Fibroblast of mammary gland (primary cell): ENCODE results near the gene URB1.

Experiments used
- DNase-seq: peaks from one replicate; pipeline ENCODE4 v3.0.0-alpha.2; 2010; ENCODE audit warnings: low read depth
- H3K4me3 ChIP-seq: 2 replicates; pipeline ENCODE4 v1.5.1; 2011; ENCODE audit warnings: low read depth, mild to moderate bottlenecking, low read length, moderate library complexity; ENCODE audit not compliant: control insufficient read depth
- CTCF ChIP-seq: conservative IDR thresholded peaks from 2 replicates; pipeline ENCODE4 v1.5.1; 2011; ENCODE audit warnings: low read depth, low read length, inconsistent platforms; ENCODE audit not compliant: control insufficient read depth, insufficient read depth

Gene URB1

GRCh38 chr21:32381571-32381970 is 11.2 kb downstream of the URB1 start:
- H3K4me3 ChIP-seq, result no peak overlapping the region
- no peak for TF ChIP-seq CTCF
- DNase-seq, result no peak

GRCh38 chr21:32380940-32381339 is 11.9 kb downstream of the URB1 start:
- TF ChIP-seq CTCF, result no peak
- no peak overlapping the region for H3K4me3 ChIP-seq

GRCh38 chr21:32378956-32379355 is 13.9 kb downstream of the URB1 start:
- TF ChIP-seq CTCF, result no peak
- no peak for DNase-seq
- no peak overlapping the region for H3K4me3 ChIP-seq

More at GRCh38 chr21:32380940-32381339, 11.9 kb downstream of the URB1 start:
- DNase-seq, result no peak

- DNase-seq, result no peak
Measured at GRCh38 chr21:32377991-32378390, 14.8 kb downstream of the URB1 start.

GRCh38 chr21:32377506-32377905 is 15.3 kb downstream of the URB1 start:
- DNase-seq, result no peak
- H3K4me3 ChIP-seq, result no peak overlapping the region
- no peak for TF ChIP-seq CTCF

More at GRCh38 chr21:32377991-32378390, 14.8 kb downstream of the URB1 start:
- H3K4me3 ChIP-seq, result no peak overlapping the region
- TF ChIP-seq CTCF, result no peak

- H3K4me3 ChIP-seq, result no peak overlapping the region
- TF ChIP-seq CTCF, result no peak
- peak; percentile 39 for DNase-seq
Measured at GRCh38 chr21:32372755-32373154, 20.1 kb downstream of the URB1 start.

- DNase-seq, result peak; percentile 87
- no peak for TF ChIP-seq CTCF
- no peak overlapping the region for H3K4me3 ChIP-seq
Measured at GRCh38 chr21:32371913-32372314, 20.9 kb downstream of the URB1 start.
